Ascending aorta (tissue), 2 donors: ENCODE measurements around the gene GGACT. TPM values are rescaled to one million over a fixed set of nuclear protein-coding genes. Genes with fewer than 3 reads are reported as not detected.
"Not testable (repeated sequence)": the region's sequence is repeated elsewhere in the genome, so short reads cannot be mapped to it uniquely, and the experiment has no call there.

Experiments
- DNase-seq, 2 donors: peaks; one replicate each; pipeline ENCODE4 v3.0.0-alpha.2; 2019; ENCODE audit warnings: low spot score in 2 of 2
- H3K27ac ChIP-seq, 2 donors: fragments of 200-600 bp; sonication (generic); one replicate each; pipeline ENCODE4 v1.5.1; 2016 to 2017; ENCODE audit warnings: mild to moderate bottlenecking in 1 of 2
- H3K27me3 ChIP-seq: fragments of 200-600 bp; sonication (generic); one replicate; pipeline ENCODE4 v1.5.1; 2017
- H3K36me3 ChIP-seq, 2 donors: fragments of 200-600 bp; sonication (generic); one replicate each; pipeline ENCODE4 v1.5.1; 2016
- H3K4me1 ChIP-seq, 2 donors: fragments of 200-600 bp; sonication (generic); one replicate each; pipeline ENCODE4 v1.5.1; 2016 to 2017; ENCODE audit warnings: mild to moderate bottlenecking in 1 of 2
- H3K4me3 ChIP-seq, 2 donors: fragments of 200-600 bp; sonication (generic); one replicate each; pipeline ENCODE4 v1.5.1; 2016 to 2017; ENCODE audit warnings: mild to moderate bottlenecking in 1 of 2
- H3K9me3 ChIP-seq, 2 donors: fragments of 200-600 bp; sonication (generic); one replicate each; pipeline ENCODE4 v1.5.1; 2016
- intact Hi-C: fragments of 100-400 bp; cut with DNase I; formaldehyde crosslinking; loops from one replicate; pipeline ENCODE4 v1.15.1; 2023
- total RNA-seq: library from RNA; depleted of rRNA; stranded (reverse); fragments of >200 nt; gene quantifications from one replicate; pipeline ENCODE4 v1.1.0, GENCODE V29; 2016
- TF ChIP-seq, protein P1 (sequence below), 3 experiments: fragments of 200-600 bp in 2 of 3; fragments of 450-650 bp in 1 of 3; sonication (generic) in 2 of 3; IDR thresholded peaks; one replicate each; pipeline ENCODE4 v1.5.1; 2016 to 2019; ENCODE audit warnings: antibody characterized with exemption in 3 of 3, mild to moderate bottlenecking in 1 of 3, moderate library complexity in 1 of 3

The GGACT gene
- total RNA-seq, 1 donor from 2014 or later, result 1.2 TPM

DNA sequence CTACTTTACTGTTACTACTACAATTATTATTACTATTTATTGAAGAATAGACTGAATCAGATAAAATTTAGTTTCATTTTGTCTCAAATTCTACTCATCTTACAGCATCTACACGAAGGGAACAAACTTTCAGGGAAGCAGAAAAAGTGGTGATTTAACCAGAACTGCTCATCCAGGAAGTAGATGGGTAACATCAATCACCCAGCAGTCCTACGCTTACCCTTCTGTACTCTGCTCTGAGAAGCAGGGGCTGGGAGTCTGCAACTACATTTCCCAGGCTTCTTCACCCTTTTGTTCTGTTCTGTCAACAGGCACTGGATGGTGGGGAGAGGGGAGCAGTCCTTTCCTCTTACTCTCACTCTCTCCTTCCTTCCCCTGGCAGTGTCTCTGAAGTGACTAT lies 31.4 kb upstream of the GGACT start:
- H3K27me3 ChIP-seq, result no peaks in the 10 kb centered on the region
- peaks cover 0 to 21% of the 10 kb centered on the region in 2 donors for H3K36me3 ChIP-seq
- intact Hi-C loops, result no loop called here
- no peak overlapping the region for H3K4me3 ChIP-seq
- H3K27ac ChIP-seq, result no peak overlapping the region
- DNase-seq, result no peak
- H3K9me3 ChIP-seq, result no peaks in the 10 kb centered on the region
- TF ChIP-seq, protein P1, sequence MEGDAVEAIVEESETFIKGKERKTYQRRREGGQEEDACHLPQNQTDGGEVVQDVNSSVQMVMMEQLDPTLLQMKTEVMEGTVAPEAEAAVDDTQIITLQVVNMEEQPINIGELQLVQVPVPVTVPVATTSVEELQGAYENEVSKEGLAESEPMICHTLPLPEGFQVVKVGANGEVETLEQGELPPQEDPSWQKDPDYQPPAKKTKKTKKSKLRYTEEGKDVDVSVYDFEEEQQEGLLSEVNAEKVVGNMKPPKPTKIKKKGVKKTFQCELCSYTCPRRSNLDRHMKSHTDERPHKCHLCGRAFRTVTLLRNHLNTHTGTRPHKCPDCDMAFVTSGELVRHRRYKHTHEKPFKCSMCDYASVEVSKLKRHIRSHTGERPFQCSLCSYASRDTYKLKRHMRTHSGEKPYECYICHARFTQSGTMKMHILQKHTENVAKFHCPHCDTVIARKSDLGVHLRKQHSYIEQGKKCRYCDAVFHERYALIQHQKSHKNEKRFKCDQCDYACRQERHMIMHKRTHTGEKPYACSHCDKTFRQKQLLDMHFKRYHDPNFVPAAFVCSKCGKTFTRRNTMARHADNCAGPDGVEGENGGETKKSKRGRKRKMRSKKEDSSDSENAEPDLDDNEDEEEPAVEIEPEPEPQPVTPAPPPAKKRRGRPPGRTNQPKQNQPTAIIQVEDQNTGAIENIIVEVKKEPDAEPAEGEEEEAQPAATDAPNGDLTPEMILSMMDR (IDR thresholded peaks at IDR 0.05), result no peak
- no peaks in the 10 kb centered on the region for H3K4me1 ChIP-seq

DNA sequence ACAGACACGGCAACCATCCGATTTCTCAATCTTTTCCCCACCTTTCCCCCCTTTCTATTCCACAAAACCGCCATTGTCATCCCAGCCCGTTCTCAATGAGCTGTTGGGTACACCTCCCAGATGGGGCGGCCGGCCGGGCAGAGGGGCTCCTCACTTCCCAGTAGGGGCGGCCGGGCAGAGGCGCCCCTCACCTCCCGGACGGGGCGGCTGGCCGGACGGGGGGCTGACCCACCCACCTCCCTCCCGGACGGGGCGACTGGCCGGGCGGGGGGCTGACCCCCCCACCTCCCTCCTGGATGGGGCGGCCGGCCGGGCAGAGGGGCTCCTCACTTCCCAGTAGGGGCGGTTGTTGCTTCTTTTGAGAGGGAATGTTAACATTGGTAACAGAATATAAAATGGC lies 30.3 kb upstream of the GGACT start:
- intact Hi-C loops, H3K4me1 ChIP-seq, H3K9me3 ChIP-seq: not testable (repeated sequence)

DNA sequence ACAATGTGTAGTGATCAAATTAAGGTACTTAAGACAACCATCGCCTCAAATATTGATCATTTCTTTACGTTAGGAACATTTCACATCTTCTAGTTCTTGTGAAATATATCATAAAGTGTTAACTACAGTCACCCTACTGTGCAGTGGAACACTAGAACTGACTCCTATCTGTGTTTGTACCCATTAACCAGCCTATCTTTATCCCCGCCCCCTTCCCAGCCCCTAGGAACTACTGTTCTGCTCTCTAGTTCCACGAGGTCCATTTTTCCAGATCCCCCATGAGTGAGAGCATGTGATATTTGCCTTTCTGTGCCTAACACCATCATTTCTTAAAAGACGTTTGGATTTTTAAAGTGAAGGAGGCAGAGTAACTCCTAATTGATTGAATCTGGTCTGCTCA lies 24.4 kb upstream of the GGACT start:
- intact Hi-C loops, result no loop called here
- H3K36me3 ChIP-seq, result peaks cover 0 to 9% of the 10 kb centered on the region in 2 donors
- DNase-seq, result no peak
- TF ChIP-seq, protein P1 (IDR thresholded peaks at IDR 0.05), result no peak
- no peaks in the 10 kb centered on the region for H3K9me3 ChIP-seq
- H3K27me3 ChIP-seq, result no peaks in the 10 kb centered on the region
- no peaks in the 10 kb centered on the region for H3K4me1 ChIP-seq
- H3K4me3 ChIP-seq, result no peak overlapping the region
- H3K27ac ChIP-seq, result no peak overlapping the region

More for the DNA sequence above, 30.3 kb upstream of the GGACT start:
- DNase-seq, H3K27me3 ChIP-seq, H3K27ac ChIP-seq, H3K4me3 ChIP-seq: not testable (repeated sequence)
- peaks cover 0 to 15% of the 10 kb centered on the region in 2 donors for H3K36me3 ChIP-seq

DNA sequence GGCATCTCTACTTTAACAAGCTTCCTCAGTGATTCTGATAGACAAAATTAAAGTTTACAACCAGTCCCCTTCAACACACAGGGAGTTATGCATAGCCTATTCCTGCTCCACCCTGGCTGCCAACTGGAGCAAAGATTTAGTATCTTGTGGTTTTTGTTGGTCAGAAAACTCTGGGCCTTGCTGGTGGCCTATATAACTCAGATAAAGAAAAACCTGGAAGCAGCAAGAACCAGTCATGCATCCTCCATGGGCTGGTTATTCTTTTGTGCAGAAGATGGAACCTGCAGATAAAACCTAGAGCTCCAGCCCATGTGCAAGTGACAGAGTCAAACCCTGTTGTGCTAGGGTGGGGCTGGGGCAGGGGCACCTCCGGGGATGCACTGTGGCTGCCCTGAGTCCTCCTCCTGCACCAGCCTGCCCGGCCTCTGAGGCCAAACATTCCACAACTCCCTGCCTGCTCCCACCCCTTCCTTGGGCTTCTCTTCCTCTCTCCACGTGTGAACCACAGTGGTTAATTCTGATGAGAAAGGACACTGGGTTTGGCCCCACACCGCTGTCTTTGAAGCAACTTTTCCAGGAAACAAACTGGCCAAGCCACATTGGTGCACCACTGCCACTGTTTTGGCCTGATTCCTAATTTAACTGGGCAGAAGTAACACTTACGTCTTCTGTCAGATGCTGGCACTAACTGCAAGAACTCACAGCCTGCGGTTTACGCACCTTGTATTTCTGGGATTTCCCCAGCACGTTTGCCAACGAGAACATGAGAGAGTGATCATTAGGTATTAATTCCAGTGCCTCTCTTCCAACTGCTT lies 23.3 kb upstream of the GGACT start:
- no peak overlapping the region for H3K4me3 ChIP-seq
- no peak for DNase-seq
- no peaks in the 10 kb centered on the region for H3K27me3 ChIP-seq
- peaks cover 0 to 9% of the 10 kb centered on the region in 2 donors for H3K36me3 ChIP-seq
- H3K27ac ChIP-seq, result no peak overlapping the region
- TF ChIP-seq, protein P1 (IDR thresholded peaks at IDR 0.05), result no peak
- H3K9me3 ChIP-seq, result no peaks in the 10 kb centered on the region
- no peaks in the 10 kb centered on the region for H3K4me1 ChIP-seq
- intact Hi-C loops, result no loop called here

DNA sequence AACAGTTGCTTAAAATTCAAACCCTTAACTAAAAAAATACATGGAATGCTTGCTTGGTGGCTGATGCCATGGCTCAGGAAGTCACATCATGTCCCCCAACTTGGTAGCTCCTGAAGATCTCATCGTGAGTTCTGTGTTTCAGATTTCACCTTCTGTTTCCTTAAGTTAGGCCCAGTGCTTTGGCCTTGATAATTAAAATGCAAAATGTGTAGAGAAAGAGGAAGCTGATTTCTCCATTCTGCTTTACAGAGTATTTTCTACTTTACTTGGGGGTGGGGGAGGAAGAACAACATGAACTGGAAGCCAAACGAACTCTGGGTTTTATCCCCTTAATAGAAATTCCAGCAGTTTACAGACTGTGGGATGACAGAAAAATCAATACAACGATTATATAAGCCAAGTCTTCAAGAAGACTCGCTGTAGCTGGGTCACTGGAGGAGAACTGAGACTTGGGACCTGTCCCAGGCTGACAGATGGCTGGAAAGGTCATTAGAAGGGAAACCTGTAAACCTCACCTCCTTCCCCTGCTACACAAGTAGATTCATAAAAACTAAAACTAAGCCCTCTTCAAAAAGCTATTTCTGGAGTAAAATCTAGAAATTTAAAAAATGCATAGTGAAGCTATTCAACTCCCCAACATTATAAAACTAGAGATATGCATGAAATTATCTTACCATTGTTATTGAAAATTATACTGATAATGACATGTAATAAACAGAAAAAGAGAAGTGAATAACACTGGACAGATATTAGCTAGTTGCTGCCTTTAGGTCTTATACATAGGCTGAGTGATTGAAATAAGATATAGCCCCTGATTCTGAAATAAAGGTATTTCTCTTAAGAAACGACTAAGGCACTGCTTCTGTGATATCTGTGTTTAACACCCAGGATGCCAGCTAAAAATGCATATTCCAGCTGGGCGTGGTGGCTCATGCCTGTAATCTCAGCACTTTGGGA lies 22.1 kb upstream of the GGACT start:
- TF ChIP-seq, protein P1 (IDR thresholded peaks at IDR 0.05), result no peak
- peaks cover 0 to 9% of the 10 kb centered on the region in 2 donors for H3K36me3 ChIP-seq
- no peak overlapping the region for H3K27ac ChIP-seq
- H3K9me3 ChIP-seq, result no peaks in the 10 kb centered on the region
- no peak for DNase-seq
- intact Hi-C loops, result no loop called here
- H3K4me1 ChIP-seq, result no peaks in the 10 kb centered on the region
- H3K27me3 ChIP-seq, result no peaks in the 10 kb centered on the region
- H3K4me3 ChIP-seq, result no peak overlapping the region

DNA sequence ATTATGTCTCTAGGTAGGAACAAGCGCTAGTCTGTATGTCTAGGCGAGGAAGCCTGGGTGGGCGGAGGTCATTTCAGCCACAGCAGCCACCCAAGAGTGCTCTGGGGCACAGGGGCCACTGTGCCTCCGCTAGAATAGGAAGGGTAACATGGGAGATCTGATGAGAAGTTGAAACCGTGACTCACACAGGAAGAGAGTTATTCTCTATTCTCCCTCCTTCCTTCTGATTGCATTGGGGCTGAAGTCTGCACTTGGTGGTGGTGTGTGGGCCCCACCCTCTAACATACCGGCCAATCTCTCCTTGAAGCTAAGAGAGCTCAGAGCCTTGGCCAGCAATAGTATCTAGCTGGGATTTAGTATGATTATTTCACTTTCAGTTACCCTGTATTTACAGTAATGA lies 20.3 kb upstream of the GGACT start:
- Histone ChIP-seq H3K27me3 (no peaks in the 10 kb centered on the region), H3K4me3 (no peak overlapping the region), H3K9me3 (no peaks in the 10 kb centered on the region), H3K27ac (no peak overlapping the region), H3K4me1 (no peaks in the 10 kb centered on the region), H3K36me3 (peaks cover 0 to 9% of the 10 kb centered on the region in 2 donors)
- TF ChIP-seq, protein P1 (IDR thresholded peaks at IDR 0.05), result no peak
- intact Hi-C loops, result no loop called here
- no peak for DNase-seq
